Astrocyte of the spinal cord (primary cell): Measurements from ENCODE around the gene LRRC4B.
"Not testable (repeated sequence)": the region's sequence is repeated elsewhere in the genome, so short reads cannot be mapped to it uniquely, and the experiment has no call there.

Experiments used
- DNase-seq: peaks from one replicate; pipeline ENCODE4 v3.0.0; 2011; ENCODE audit warnings: low read depth, low spot score
- H3K4me3 ChIP-seq: 2 replicates; pipeline ENCODE4 v1.5.1; 2011; ENCODE audit warnings: low read depth, mild to moderate bottlenecking, low read length, moderate library complexity
- CTCF ChIP-seq: IDR thresholded peaks from 2 replicates; pipeline ENCODE4 v1.5.1; 2012; ENCODE audit warnings: low read depth, mild to moderate bottlenecking, low read length, inconsistent platforms
- in situ Hi-C: cut with HindIII; loops from 2 replicates; pipeline ENCODE4 v1.10.0; 2017; ENCODE audit warnings: low sequenced_read_pairs

Gene LRRC4B

GRCh38 chr19:50478901-50479715 lies 89.1 kb downstream of the LRRC4B start:
- peak; percentile 78 for TF ChIP-seq CTCF
- peak; percentile 32 for DNase-seq
- in situ Hi-C loops, result no loop called here
- no peak overlapping the region for H3K4me3 ChIP-seq

GRCh38 chr19:50477751-50478515 lies 90.3 kb downstream of the LRRC4B start:
- in situ Hi-C loops, result no loop called here
- TF ChIP-seq CTCF, result no peak
- DNase-seq, result no peak
- H3K4me3 ChIP-seq, result no peak overlapping the region

- DNase-seq, result no peak
- peak overlapping the region; percentile 79 for H3K4me3 ChIP-seq
- no peak for TF ChIP-seq CTCF
- in situ Hi-C loops, result no loop called here
Measured at GRCh38 chr19:50476907-50477238, 91.4 kb downstream of the LRRC4B start.

GRCh38 chr19:50476224-50476906 lies 91.9 kb downstream of the LRRC4B start, which contains the start of the genes EMC10 and GARIN5A:
Gene EMC10 (plus strand): TSS chr19:50476507. CDS start chr19:50476545, 38 bp downstream.
Gene GARIN5A (minus strand): TSS chr19:50476848. CDS start chr19:50476388, 460 bp downstream.
- peak within 1 kb of the TSS; percentile 79 for H3K4me3 ChIP-seq
- no peak for TF ChIP-seq CTCF
- peak; percentile 94 for DNase-seq
- in situ Hi-C loops, result no loop called here

- no peak for DNase-seq
- in situ Hi-C loops, result no loop called here
- TF ChIP-seq CTCF, result no peak
- H3K4me3 ChIP-seq, result peak overlapping the region; percentile 15
Measured at GRCh38 chr19:50475736-50476223, 92.5 kb downstream of the LRRC4B start.

GRCh38 chr19:50475101-50475568 lies 93.1 kb downstream of the LRRC4B start:
- no peak for TF ChIP-seq CTCF
- in situ Hi-C loops, result no loop called here
- no peak overlapping the region for H3K4me3 ChIP-seq
- no peak for DNase-seq

GRCh38 chr19:50473336-50473735 lies 94.9 kb downstream of the LRRC4B start:
- H3K4me3 ChIP-seq, in situ Hi-C loops, DNase-seq: not testable (repeated sequence)
